ENCODE measurements around the gene ZNRF4. TPM values are rescaled to one million over a fixed set of nuclear protein-coding genes. Genes with fewer than 3 reads are reported as not detected.

ZNRF4 gene
- total RNA-seq, 1 experiment from 2014 or later = not detected

- no peak overlapping the region for H3K27ac Mint-ChIP-seq
- H3K36me3 Mint-ChIP-seq = no peaks in the 10 kb centered on the region
- H3K4me3 Mint-ChIP-seq = no peak overlapping the region
- no peak for TF ChIP-seq TEAD4 (CRISPR knock-in tag; IDR thresholded peaks at IDR 0.05)
- TF ChIP-seq TEAD1 (CRISPR knock-in tag; IDR thresholded peaks at IDR 0.05) = no peak
- TF ChIP-seq MLX (CRISPR knock-in tag; IDR thresholded peaks at IDR 0.05) = no peak
- no peak for TF ChIP-seq FOXK1 (CRISPR knock-in tag; IDR thresholded peaks at IDR 0.05)
- no peak for TF ChIP-seq PRRX2 (CRISPR knock-in tag; IDR thresholded peaks at IDR 0.05)
- TF ChIP-seq CREM (CRISPR knock-in tag; IDR thresholded peaks at IDR 0.05) = no peak
- TF ChIP-seq JUN (CRISPR knock-in tag; IDR thresholded peaks at IDR 0.05) = no peak
- no peak for TF ChIP-seq ETV6 (CRISPR knock-in tag; IDR thresholded peaks at IDR 0.05)
- TF ChIP-seq, protein P1, sequence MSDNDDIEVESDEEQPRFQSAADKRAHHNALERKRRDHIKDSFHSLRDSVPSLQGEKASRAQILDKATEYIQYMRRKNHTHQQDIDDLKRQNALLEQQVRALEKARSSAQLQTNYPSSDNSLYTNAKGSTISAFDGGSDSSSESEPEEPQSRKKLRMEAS (CRISPR knock-in tag; IDR thresholded peaks at IDR 0.05) = no peak
- no peak for TF ChIP-seq FOXP1 (CRISPR knock-in tag; IDR thresholded peaks at IDR 0.05; ENCODE audit: borderline replicate concordance)
- TF ChIP-seq ZNF232 (CRISPR knock-in tag; IDR thresholded peaks at IDR 0.05) = no peak
- no peak for TF ChIP-seq ZNF219 (CRISPR knock-in tag; IDR thresholded peaks at IDR 0.05; ENCODE audit: borderline replicate concordance)
- no peak for TF ChIP-seq NR3C1 (CRISPR knock-in tag; conservative IDR thresholded peaks at IDR 0.05; ENCODE audit: low read depth)
- no peak for TF ChIP-seq ZNF532 (CRISPR knock-in tag; IDR thresholded peaks at IDR 0.05; ENCODE audit: borderline replicate concordance)
- TF ChIP-seq ZNF121 (CRISPR knock-in tag; IDR thresholded peaks at IDR 0.05) = no peak
- TF ChIP-seq, protein P2, sequence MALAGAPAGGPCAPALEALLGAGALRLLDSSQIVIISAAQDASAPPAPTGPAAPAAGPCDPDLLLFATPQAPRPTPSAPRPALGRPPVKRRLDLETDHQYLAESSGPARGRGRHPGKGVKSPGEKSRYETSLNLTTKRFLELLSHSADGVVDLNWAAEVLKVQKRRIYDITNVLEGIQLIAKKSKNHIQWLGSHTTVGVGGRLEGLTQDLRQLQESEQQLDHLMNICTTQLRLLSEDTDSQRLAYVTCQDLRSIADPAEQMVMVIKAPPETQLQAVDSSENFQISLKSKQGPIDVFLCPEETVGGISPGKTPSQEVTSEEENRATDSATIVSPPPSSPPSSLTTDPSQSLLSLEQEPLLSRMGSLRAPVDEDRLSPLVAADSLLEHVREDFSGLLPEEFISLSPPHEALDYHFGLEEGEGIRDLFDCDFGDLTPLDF (CRISPR knock-in tag; IDR thresholded peaks at IDR 0.05) = no peak
- TF ChIP-seq, protein P3, sequence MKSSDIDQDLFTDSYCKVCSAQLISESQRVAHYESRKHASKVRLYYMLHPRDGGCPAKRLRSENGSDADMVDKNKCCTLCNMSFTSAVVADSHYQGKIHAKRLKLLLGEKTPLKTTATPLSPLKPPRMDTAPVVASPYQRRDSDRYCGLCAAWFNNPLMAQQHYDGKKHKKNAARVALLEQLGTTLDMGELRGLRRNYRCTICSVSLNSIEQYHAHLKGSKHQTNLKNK (CRISPR knock-in tag; IDR thresholded peaks at IDR 0.05) = no peak
- no peak for TF ChIP-seq ZNF671 (CRISPR knock-in tag; IDR thresholded peaks at IDR 0.05)
- POLR2A ChIA-PET = no interaction called here
- CTCF ChIA-PET = no interaction called here
- peaks cover 4% of the 10 kb centered on the region; the same call in 1 of the 2 replicates for H3K4me1 Mint-ChIP-seq
- ATAC-seq (no peak), DNase-seq (ENCODE audit: low spot score) (no peak)
- H3K9me3 Mint-ChIP-seq = no peaks in the 10 kb centered on the region
- H3K27me3 Mint-ChIP-seq (ENCODE audit: low read depth) = peaks cover 87% of the 10 kb centered on the region
Measured at GRCh38 chr19:5491565-5491964, 36.3 kb downstream of the ZNRF4 start.

DNA sequence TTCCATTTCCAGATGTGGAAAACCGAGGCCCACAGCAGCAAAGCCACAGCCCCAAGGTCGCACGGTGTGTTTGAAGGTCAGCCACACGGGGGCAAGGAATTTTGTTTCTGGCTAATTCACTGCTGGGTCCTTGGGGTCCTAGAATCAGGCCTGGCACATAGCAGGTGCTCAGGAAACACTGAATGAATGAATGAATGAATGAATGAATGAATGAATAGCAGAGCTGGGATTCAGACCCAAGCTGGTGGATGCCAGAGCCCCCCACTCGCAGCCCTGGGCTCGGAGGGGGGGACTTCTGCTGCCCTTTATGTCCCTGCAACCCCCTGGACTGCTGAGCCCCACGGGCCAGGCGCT is 37.0 kb downstream of the ZNRF4 start:
- peaks cover 89% of the 10 kb centered on the region for H3K27me3 Mint-ChIP-seq (ENCODE audit: low read depth)
- ATAC-seq (no peak), DNase-seq (ENCODE audit: low spot score) (no peak)
- H3K4me1 Mint-ChIP-seq = peaks cover 4% of the 10 kb centered on the region; the same call in 1 of the 2 replicates
- POLR2A ChIA-PET = no interaction called here
- TF ChIP-seq, protein P4, sequence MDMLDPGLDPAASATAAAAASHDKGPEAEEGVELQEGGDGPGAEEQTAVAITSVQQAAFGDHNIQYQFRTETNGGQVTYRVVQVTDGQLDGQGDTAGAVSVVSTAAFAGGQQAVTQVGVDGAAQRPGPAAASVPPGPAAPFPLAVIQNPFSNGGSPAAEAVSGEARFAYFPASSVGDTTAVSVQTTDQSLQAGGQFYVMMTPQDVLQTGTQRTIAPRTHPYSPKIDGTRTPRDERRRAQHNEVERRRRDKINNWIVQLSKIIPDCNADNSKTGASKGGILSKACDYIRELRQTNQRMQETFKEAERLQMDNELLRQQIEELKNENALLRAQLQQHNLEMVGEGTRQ (CRISPR knock-in tag; IDR thresholded peaks at IDR 0.05) = no peak
- no peak for TF ChIP-seq HMGA2 (CRISPR knock-in tag; IDR thresholded peaks at IDR 0.05)
- no peak for TF ChIP-seq RORB (CRISPR knock-in tag; IDR thresholded peaks at IDR 0.05)
- TF ChIP-seq, protein P3 (CRISPR knock-in tag; IDR thresholded peaks at IDR 0.05) = no peak
- no peak for TF ChIP-seq JAZF1 (CRISPR knock-in tag; IDR thresholded peaks at IDR 0.05)
- no peak for TF ChIP-seq GRHL2 (CRISPR knock-in tag; IDR thresholded peaks at IDR 0.05; ENCODE audit: insufficient replicate concordance, severe bottlenecking)
- no peak for TF ChIP-seq ZSCAN18 (CRISPR knock-in tag; IDR thresholded peaks at IDR 0.05)
- no peak for TF ChIP-seq CTCF (IDR thresholded peaks at IDR 0.05)
- no peak for TF ChIP-seq EMX1 (CRISPR knock-in tag; IDR thresholded peaks at IDR 0.05)
- no peak overlapping the region for H3K4me3 Mint-ChIP-seq
- no peaks in the 10 kb centered on the region for H3K9me3 Mint-ChIP-seq
- H3K36me3 Mint-ChIP-seq = no peaks in the 10 kb centered on the region
- CTCF ChIA-PET = interaction anchor here (1.1 kb wide), 1 partner anchor 69 kb away, joined by 3 read pairs; no protein-coding TSS in a partner anchor
- H3K27ac Mint-ChIP-seq = no peak overlapping the region

Measured in WTC11 (cell line).